ENCODE data around the gene VDAC2.

DNA sequence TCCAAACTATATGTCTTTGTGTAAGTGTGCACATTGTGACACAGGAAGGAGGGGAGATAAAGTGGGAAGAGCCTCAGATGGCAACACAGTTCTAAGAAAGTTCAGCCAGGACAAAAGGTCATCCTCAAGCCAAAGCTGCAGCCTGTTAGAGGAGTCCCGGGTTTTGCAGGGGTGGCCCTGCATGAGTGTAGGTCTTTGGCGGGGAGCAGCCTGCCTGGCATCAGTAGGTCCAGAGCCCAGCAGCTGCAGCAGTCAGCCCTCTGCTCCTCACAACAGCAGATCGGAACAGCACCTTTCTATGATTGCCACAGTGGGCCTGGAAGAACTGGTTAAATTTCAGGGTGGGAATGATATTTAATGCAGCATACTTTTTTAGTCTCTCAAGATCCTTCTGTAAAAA lies 13.5 kb upstream of the VDAC2 start:
- TF ChIP-seq POLR2A (IDR thresholded peaks at IDR 0.05; ENCODE audit: low read depth, low read length) (no peak), POLR2AphosphoS5 (IDR thresholded peaks at IDR 0.05; ENCODE audit: low read depth, low read length) (no peak), TAF1 (IDR thresholded peaks at IDR 0.05; ENCODE audit: borderline replicate concordance, low read depth, low read length) (no peak)

All from GM12892 (cell line).